ENCODE data around the gene LILRA6. TPM values are rescaled to one million over a fixed set of nuclear protein-coding genes. Genes with fewer than 3 reads are reported as not detected.
"Not testable (repeated sequence)": the region's sequence is repeated elsewhere in the genome, so short reads cannot be mapped to it uniquely, and the experiment has no call there.

Gene LILRA6
- total and polyA plus RNA-seq, 4 experiments from 2014 or later = 0.73 to 2.9 (median 1.2) TPM; not detected in 1

DNA sequence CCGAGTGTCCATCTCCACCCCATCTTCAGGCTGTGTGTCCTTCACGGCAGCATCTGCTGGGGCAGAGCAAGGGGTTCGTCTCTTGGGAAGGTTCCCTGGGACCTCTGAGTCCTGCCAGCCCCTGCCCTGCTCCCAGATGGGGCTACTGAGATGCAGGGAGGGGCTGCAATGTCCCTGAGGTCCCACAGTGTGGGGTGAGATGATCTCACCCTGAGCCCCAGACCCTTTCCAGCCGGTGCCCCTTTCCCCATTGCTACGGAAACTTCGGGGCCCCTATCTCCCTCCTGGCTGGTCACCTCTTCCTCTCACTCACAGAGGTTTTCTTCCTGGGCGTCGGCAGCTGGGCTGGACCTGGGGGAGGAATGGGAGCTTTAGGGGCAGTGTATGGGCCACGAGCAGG, 33.4 kb upstream of the LILRA6 start:
- H3K27me3 Mint-ChIP-seq = peaks cover 21 to 26% of the 10 kb centered on the region in 2 donors
- no peaks in the 10 kb centered on the region for H3K4me1 ChIP-seq (ENCODE audit: insufficient read depth, low read length)
- H3K9me3 Mint-ChIP-seq = peaks cover 0 to 2% (median 0%) of the 10 kb centered on the region in 8 donors
- ChIA-PET POLR2A (ENCODE audit: partially characterized antibody) (no interaction called here), CTCF (ENCODE audit: partially characterized antibody) (no interaction called here)
- no peak overlapping the region for H3K27ac ChIP-seq (ENCODE audit: low read depth, low read length)
- no peak overlapping the region for H3K27ac Mint-ChIP-seq
- no peak for DNase-seq
- intact Hi-C loops (cut with micrococcal nuclease) = no loop called here
- H3K4me3 Mint-ChIP-seq = no peak overlapping the region
- no peaks in the 10 kb centered on the region for H3K9me3 ChIP-seq (ENCODE audit: control insufficient read depth in 1 of 2, low read length in 2 of 2)
- no peaks in the 10 kb centered on the region for H3K36me3 ChIP-seq (ENCODE audit: insufficient read depth, low read length)
- H3K27me3 ChIP-seq (ENCODE audit: insufficient read depth, low read length) = no peaks in the 10 kb centered on the region
- H3K4me3 ChIP-seq (ENCODE audit: low read length in 2 of 2) = no peak overlapping the region
- no peaks in the 10 kb centered on the region for H3K4me1 Mint-ChIP-seq
- no peaks in the 10 kb centered on the region for H3K36me3 Mint-ChIP-seq

- H3K27ac Mint-ChIP-seq; H3K4me1 Mint-ChIP-seq; H3K4me1 ChIP-seq (ENCODE audit: insufficient read depth, low read length); H3K27me3 ChIP-seq (ENCODE audit: insufficient read depth, low read length); CTCF ChIA-PET (ENCODE audit: partially characterized antibody); intact Hi-C loops (cut with micrococcal nuclease); H3K4me3 ChIP-seq (ENCODE audit: low read length in 2 of 2); H3K9me3 ChIP-seq (ENCODE audit: control insufficient read depth in 1 of 2, low read length in 2 of 2); POLR2A ChIA-PET (ENCODE audit: partially characterized antibody); H3K9me3 Mint-ChIP-seq; H3K36me3 ChIP-seq (ENCODE audit: insufficient read depth, low read length); H3K4me3 Mint-ChIP-seq; H3K36me3 Mint-ChIP-seq; H3K27ac ChIP-seq (ENCODE audit: low read depth, low read length); DNase-seq: not testable (repeated sequence)
- peaks cover 18 to 22% of the 10 kb centered on the region in 2 donors for H3K27me3 Mint-ChIP-seq
These were observed 31.9 kb upstream of the LILRA6 start for GRCh38 chr19:54274516-54274915.

- POLR2A ChIA-PET (ENCODE audit: partially characterized antibody) = interaction anchor here (0.6 kb wide), 1 partner anchor 157 kb away, joined by 3 read pairs; no protein-coding TSS in a partner anchor
- Histone ChIP-seq H3K4me3 (ENCODE audit: low read length in 2 of 2) (no peak overlapping the region), H3K27ac (ENCODE audit: low read depth, low read length) (no peak overlapping the region), H3K9me3 (ENCODE audit: control insufficient read depth in 1 of 2, low read length in 2 of 2) (no peaks in the 10 kb centered on the region), H3K27me3 (ENCODE audit: insufficient read depth, low read length) (no peaks in the 10 kb centered on the region), H3K4me1 (ENCODE audit: insufficient read depth, low read length) (no peaks in the 10 kb centered on the region), H3K36me3 (ENCODE audit: insufficient read depth, low read length) (no peaks in the 10 kb centered on the region)
- Mint-ChIP-seq H3K36me3 (no peaks in the 10 kb centered on the region), H3K4me3 (no peak overlapping the region), H3K27ac (no peak overlapping the region), H3K9me3 (peaks cover 0 to 2% (median 0%) of the 10 kb centered on the region in 8 donors), H3K27me3 (peaks cover 15 to 18% of the 10 kb centered on the region in 2 donors), H3K4me1 (no peaks in the 10 kb centered on the region)
- no peak for DNase-seq
- CTCF ChIA-PET (ENCODE audit: partially characterized antibody) = no interaction called here
- intact Hi-C loops (cut with micrococcal nuclease) = no loop called here
These were observed 31.2 kb upstream of the LILRA6 start for GRCh38 chr19:54273821-54274220.

- H3K9me3 Mint-ChIP-seq; H3K4me1 ChIP-seq (ENCODE audit: insufficient read depth, low read length); H3K36me3 ChIP-seq (ENCODE audit: insufficient read depth, low read length); H3K27me3 ChIP-seq (ENCODE audit: insufficient read depth, low read length); H3K27ac ChIP-seq (ENCODE audit: low read depth, low read length); CTCF ChIA-PET (ENCODE audit: partially characterized antibody); H3K4me3 Mint-ChIP-seq; intact Hi-C loops (cut with micrococcal nuclease); H3K4me1 Mint-ChIP-seq; H3K27ac Mint-ChIP-seq; H3K9me3 ChIP-seq (ENCODE audit: control insufficient read depth in 1 of 2, low read length in 2 of 2); H3K36me3 Mint-ChIP-seq; DNase-seq; POLR2A ChIA-PET (ENCODE audit: partially characterized antibody); H3K4me3 ChIP-seq (ENCODE audit: low read length in 2 of 2): not testable (repeated sequence)
- peaks cover 11 to 19% of the 10 kb centered on the region in 2 donors for H3K27me3 Mint-ChIP-seq
These were observed 29.6 kb upstream of the LILRA6 start for GRCh38 chr19:54272181-54272580.

DNA sequence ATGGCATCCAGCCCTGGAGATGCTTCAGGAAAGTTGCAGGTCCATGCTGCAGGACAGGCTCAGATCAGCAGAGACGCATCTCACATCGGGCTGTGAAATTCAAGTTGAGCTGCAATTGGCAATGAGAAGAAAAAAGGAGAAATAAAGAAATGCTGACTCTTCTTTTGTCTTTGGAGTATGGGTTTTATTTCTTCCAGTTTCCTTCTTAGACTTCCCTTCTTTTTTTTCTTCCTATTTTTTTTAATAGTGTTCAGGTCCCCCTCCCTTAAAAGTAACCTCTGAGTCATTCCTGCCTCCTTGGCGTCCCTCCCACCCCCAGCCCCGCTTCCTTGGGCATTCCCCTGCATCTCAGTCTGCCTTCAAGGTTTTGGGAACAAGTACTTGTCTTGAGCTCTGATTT, 29.0 kb upstream of the LILRA6 start:
- H3K4me3 Mint-ChIP-seq; H3K9me3 Mint-ChIP-seq; H3K4me3 ChIP-seq (ENCODE audit: low read length in 2 of 2); CTCF ChIA-PET (ENCODE audit: partially characterized antibody); H3K9me3 ChIP-seq (ENCODE audit: control insufficient read depth in 1 of 2, low read length in 2 of 2); H3K27ac Mint-ChIP-seq; H3K27me3 ChIP-seq (ENCODE audit: insufficient read depth, low read length); H3K36me3 Mint-ChIP-seq; DNase-seq; POLR2A ChIA-PET (ENCODE audit: partially characterized antibody); intact Hi-C loops (cut with micrococcal nuclease); H3K4me1 Mint-ChIP-seq; H3K27ac ChIP-seq (ENCODE audit: low read depth, low read length); H3K4me1 ChIP-seq (ENCODE audit: insufficient read depth, low read length); H3K36me3 ChIP-seq (ENCODE audit: insufficient read depth, low read length): not testable (repeated sequence)
- H3K27me3 Mint-ChIP-seq = peaks cover 11 to 19% of the 10 kb centered on the region in 2 donors

DNA sequence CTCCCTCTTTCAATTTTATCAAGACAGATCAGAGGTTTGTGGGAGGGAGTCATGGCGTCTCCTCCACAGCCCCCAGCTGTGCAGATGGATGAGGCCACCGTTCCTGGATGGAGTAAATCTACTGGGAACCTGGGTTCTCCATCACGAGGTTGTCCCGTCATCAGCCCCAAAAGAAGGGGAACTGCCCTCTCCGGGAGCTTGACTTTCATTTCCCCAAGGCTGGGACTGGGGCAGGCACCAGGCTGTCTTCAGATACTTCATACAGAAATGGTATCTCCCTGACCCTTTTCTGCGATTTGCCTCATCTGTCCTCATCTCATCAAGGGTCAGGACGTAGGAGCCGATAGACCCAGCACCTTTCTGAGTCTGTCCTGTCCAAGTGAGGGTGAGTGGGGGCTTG, 28.5 kb upstream of the LILRA6 start:
- no peak overlapping the region for H3K4me3 ChIP-seq (ENCODE audit: low read length in 2 of 2)
- ChIA-PET POLR2A (ENCODE audit: partially characterized antibody) (no interaction called here), CTCF (ENCODE audit: partially characterized antibody) (no interaction called here)
- H3K4me1 Mint-ChIP-seq = no peaks in the 10 kb centered on the region
- no peaks in the 10 kb centered on the region for H3K27me3 ChIP-seq (ENCODE audit: insufficient read depth, low read length)
- peaks cover 0 to 2% (median 0%) of the 10 kb centered on the region in 8 donors for H3K9me3 Mint-ChIP-seq
- H3K27me3 Mint-ChIP-seq = peaks cover 11 to 18% of the 10 kb centered on the region in 2 donors
- H3K27ac Mint-ChIP-seq = no peak overlapping the region
- no peaks in the 10 kb centered on the region for H3K36me3 ChIP-seq (ENCODE audit: insufficient read depth, low read length)
- H3K4me1 ChIP-seq (ENCODE audit: insufficient read depth, low read length) = no peaks in the 10 kb centered on the region
- H3K4me3 Mint-ChIP-seq = no peak overlapping the region
- intact Hi-C loops (cut with micrococcal nuclease) = no loop called here
- no peaks in the 10 kb centered on the region for H3K36me3 Mint-ChIP-seq
- no peak overlapping the region for H3K27ac ChIP-seq (ENCODE audit: low read depth, low read length)
- no peak for DNase-seq
- no peaks in the 10 kb centered on the region for H3K9me3 ChIP-seq (ENCODE audit: control insufficient read depth in 1 of 2, low read length in 2 of 2)

GRCh38 chr19:54268936-54269335, 26.3 kb upstream of the LILRA6 start:
- Histone ChIP-seq H3K36me3 (ENCODE audit: insufficient read depth, low read length) (no peaks in the 10 kb centered on the region), H3K4me1 (ENCODE audit: insufficient read depth, low read length) (no peaks in the 10 kb centered on the region), H3K4me3 (ENCODE audit: low read length in 2 of 2) (no peak overlapping the region), H3K27ac (ENCODE audit: low read depth, low read length) (no peak overlapping the region), H3K9me3 (ENCODE audit: control insufficient read depth in 1 of 2, low read length in 2 of 2) (no peaks in the 10 kb centered on the region), H3K27me3 (ENCODE audit: insufficient read depth, low read length) (no peaks in the 10 kb centered on the region)
- intact Hi-C loops (cut with micrococcal nuclease) = loop anchor here (10.0 kb wide), 1 partner anchor 494 kb away; no protein-coding TSS in a partner anchor
- H3K9me3 Mint-ChIP-seq = peaks cover 0 to 2% (median 0%) of the 10 kb centered on the region in 8 donors
- H3K27ac Mint-ChIP-seq = no peak overlapping the region
- CTCF ChIA-PET (ENCODE audit: partially characterized antibody) = interaction anchor here (7.5 kb wide), 1 partner anchor 100 kb away, joined by 115 read pairs; no protein-coding TSS in a partner anchor
- H3K4me3 Mint-ChIP-seq = no peak overlapping the region
- H3K36me3 Mint-ChIP-seq = no peaks in the 10 kb centered on the region
- POLR2A ChIA-PET (ENCODE audit: partially characterized antibody) = no interaction called here
- DNase-seq = no peak
- peaks cover 0 to 2% (median 0%) of the 10 kb centered on the region in 4 donors for H3K4me1 Mint-ChIP-seq
- H3K27me3 Mint-ChIP-seq = peaks cover 10 to 27% of the 10 kb centered on the region in 2 donors
